Upper lobe of left lung (tissue), 4 donors: ENCODE data around the gene KRTAP10-2.

Source experiments
- CTCF ChIP-seq, 6 experiments: fragments of 450-650 bp in 4 of 6; fragments of 200-600 bp in 2 of 6; sonication (generic) in 2 of 6; IDR thresholded peaks; one replicate each; pipeline ENCODE4 v1.5.1; 2016 to 2019; ENCODE audit warnings: antibody characterized with exemption in 6 of 6
- EP300 ChIP-seq, 4 donors: sonication (generic); formaldehyde crosslinking; IDR thresholded peaks; one replicate each; pipeline ENCODE4 v1.5.1; 2017; ENCODE audit warnings: antibody characterized with exemption in 4 of 4, control low read depth in 2 of 4
- POLR2AphosphoS5 ChIP-seq, 2 donors: sonication (generic); formaldehyde crosslinking; IDR thresholded peaks; one replicate each; pipeline ENCODE4 v1.5.1; 2017; ENCODE audit warnings: antibody characterized with exemption in 2 of 2

GRCh38 chr21:44534688-44535087, 16.6 kb downstream of the KRTAP10-2 start:
- no peak for TF ChIP-seq CTCF (IDR thresholded peaks at IDR 0.05)
- TF ChIP-seq EP300 (IDR thresholded peaks at IDR 0.05), result no peak
- no peak for TF ChIP-seq POLR2AphosphoS5 (IDR thresholded peaks at IDR 0.05)
